ENCODE data around the gene CRKL. TPM values are rescaled to one million over a fixed set of nuclear protein-coding genes. Genes with fewer than 3 reads are reported as not detected.
"Not testable (repeated sequence)": the region's sequence is repeated elsewhere in the genome, so short reads cannot be mapped to it uniquely, and the experiment has no call there.

The CRKL gene
- total RNA-seq, 1 experiment from 2014 or later: 106 TPM

GRCh38 chr22:20970939-20971657 is 53.9 kb downstream of the CRKL start:
- no peak for DNase-seq
- Histone ChIP-seq H4K20me1 (ENCODE audit: control insufficient read depth, insufficient read depth, insufficient read length) (no peaks in the 10 kb centered on the region), H4K5ac (ENCODE audit: insufficient read length, low read depth, low read length) (no peak overlapping the region), H3K79me1 (ENCODE audit: insufficient read depth, low read depth, low read length, poor library complexity, severe bottlenecking) (no peaks in the 10 kb centered on the region), H2BK20ac (ENCODE audit: low read depth, low read length, poor library complexity, severe bottlenecking) (no peak overlapping the region), H2BK15ac (ENCODE audit: low read depth, low read length) (no peak overlapping the region), H3T11ph (ENCODE audit: low read length) (no peak overlapping the region), H2AFZ (ENCODE audit: low read length) (no peak overlapping the region), H2BK120ac (ENCODE audit: low read depth, low read length, poor library complexity, severe bottlenecking) (no peak overlapping the region), H3K23me2 (ENCODE audit: insufficient read length, low read depth, low read length, poor library complexity, severe bottlenecking) (no peaks in the 10 kb centered on the region), H3K27me3 (ENCODE audit: insufficient read depth, low read length) (peaks cover 8% of the 10 kb centered on the region; the same call in 1 of the 2 replicates), H3K4me1 (ENCODE audit: insufficient read depth, low read length) (no peaks in the 10 kb centered on the region; the same call in 1 of the 2 replicates), H4K8ac (replicated peaks; ENCODE audit: insufficient read length, low read depth, low read length) (no peak overlapping the region), H3K9ac (ENCODE audit: extremely low read depth, insufficient read length, low read length) (no peak overlapping the region), H2BK5ac (ENCODE audit: insufficient read length, low read length) (no peak overlapping the region), H3K14ac (ENCODE audit: insufficient read depth, low read length) (no peak overlapping the region), H3K18ac (ENCODE audit: insufficient read length, low read depth, low read length) (no peak overlapping the region), H3K9me3 (ENCODE audit: control insufficient read depth, low read depth, low read length) (no peaks in the 10 kb centered on the region), H3K4me2 (ENCODE audit: insufficient read depth, insufficient read length, low read length) (no peak overlapping the region), H3K79me2 (ENCODE audit: insufficient read depth, low read length) (no peaks in the 10 kb centered on the region), H2AK5ac (ENCODE audit: insufficient read length, low read length) (no peak overlapping the region), H3K4ac (ENCODE audit: low read depth, low read length) (no peak overlapping the region), H3K56ac (ENCODE audit: insufficient read length, low read depth, low read length) (no peak overlapping the region), H3K27ac (ENCODE audit: insufficient read length, low read depth, low read length) (no peak overlapping the region), H4K91ac (ENCODE audit: insufficient read length, low read depth, low read length) (no peak overlapping the region), H3K23ac (ENCODE audit: insufficient read length, low read depth, low read length) (no peak overlapping the region), H2BK12ac (ENCODE audit: insufficient read length, low read depth, low read length) (no peak overlapping the region)
- no CpG with 5 or more reads among the region's 4 CpGs for WGBS (ENCODE audit: extremely low coverage, insufficient read length, low lambda C conversion rate)
- peaks cover 18 to 36% of the 10 kb centered on the region in 2 experiments for H3K4me1 Mint-ChIP-seq
- H3K9me3 Mint-ChIP-seq: no peaks in the 10 kb centered on the region; a peak in 1 of 5 replicates
- peaks cover 94% of the 10 kb centered on the region for H3K27me3 Mint-ChIP-seq (ENCODE audit: low read depth)
- no peak overlapping the region; a peak in 1 of 7 replicates for H3K27ac Mint-ChIP-seq
- H3K4me3 Mint-ChIP-seq: no peak overlapping the region
- H3K36me3 Mint-ChIP-seq (ENCODE audit: insufficient read depth in 1 of 3, low read depth in 3 of 3): no peaks in the 10 kb centered on the region; a peak in 1 of 7 replicates
- no peak for TF ChIP-seq CTCF (conservative IDR thresholded peaks at IDR 0.05)

- H3K79me2 ChIP-seq (ENCODE audit: insufficient read depth, low read length); H3K79me1 ChIP-seq (ENCODE audit: insufficient read depth, low read depth, low read length, poor library complexity, severe bottlenecking); H3K9me3 ChIP-seq (ENCODE audit: control insufficient read depth, low read depth, low read length); H3K4me2 ChIP-seq (ENCODE audit: insufficient read depth, insufficient read length, low read length); H3K14ac ChIP-seq (ENCODE audit: insufficient read depth, low read length); H2AFZ ChIP-seq (ENCODE audit: low read length); H3K27ac ChIP-seq (ENCODE audit: insufficient read length, low read depth, low read length); H2BK15ac ChIP-seq (ENCODE audit: low read depth, low read length); H3K9me3 Mint-ChIP-seq; H3K36me3 Mint-ChIP-seq (ENCODE audit: insufficient read depth in 1 of 3, low read depth in 3 of 3); H2BK5ac ChIP-seq (ENCODE audit: insufficient read length, low read length); H4K8ac ChIP-seq (replicated peaks; ENCODE audit: insufficient read length, low read depth, low read length); H3K9ac ChIP-seq (ENCODE audit: extremely low read depth, insufficient read length, low read length); H3K27ac Mint-ChIP-seq; H4K91ac ChIP-seq (ENCODE audit: insufficient read length, low read depth, low read length); H3K4me1 ChIP-seq (ENCODE audit: insufficient read depth, low read length); H2AK5ac ChIP-seq (ENCODE audit: insufficient read length, low read length); H2BK20ac ChIP-seq (ENCODE audit: low read depth, low read length, poor library complexity, severe bottlenecking); H3K4ac ChIP-seq (ENCODE audit: low read depth, low read length); H3K4me3 Mint-ChIP-seq; H2BK120ac ChIP-seq (ENCODE audit: low read depth, low read length, poor library complexity, severe bottlenecking); H2BK12ac ChIP-seq (ENCODE audit: insufficient read length, low read depth, low read length); H4K20me1 ChIP-seq (ENCODE audit: control insufficient read depth, insufficient read depth, insufficient read length); DNase-seq; H3K23me2 ChIP-seq (ENCODE audit: insufficient read length, low read depth, low read length, poor library complexity, severe bottlenecking); H4K5ac ChIP-seq (ENCODE audit: insufficient read length, low read depth, low read length); H3T11ph ChIP-seq (ENCODE audit: low read length); H3K23ac ChIP-seq (ENCODE audit: insufficient read length, low read depth, low read length); H3K56ac ChIP-seq (ENCODE audit: insufficient read length, low read depth, low read length); H3K27me3 ChIP-seq (ENCODE audit: insufficient read depth, low read length); H3K18ac ChIP-seq (ENCODE audit: insufficient read length, low read depth, low read length): not testable (repeated sequence)
- Mint-ChIP-seq H3K4me1 (peaks cover 18 to 35% of the 10 kb centered on the region in 2 experiments), H3K27me3 (ENCODE audit: low read depth) (peaks cover 94% of the 10 kb centered on the region)
- WGBS (ENCODE audit: extremely low coverage, insufficient read length, low lambda C conversion rate): no CpG with 5 or more reads among the region's 11 CpGs
These were observed 54.9 kb downstream of the CRKL start for GRCh38 chr22:20972014-20972694.
